ENCODE measurements around the gene COLQ.
"Not testable (repeated sequence)": the region's sequence is repeated elsewhere in the genome, so short reads cannot be mapped to it uniquely, and the experiment has no call there.

COLQ gene

DNA sequence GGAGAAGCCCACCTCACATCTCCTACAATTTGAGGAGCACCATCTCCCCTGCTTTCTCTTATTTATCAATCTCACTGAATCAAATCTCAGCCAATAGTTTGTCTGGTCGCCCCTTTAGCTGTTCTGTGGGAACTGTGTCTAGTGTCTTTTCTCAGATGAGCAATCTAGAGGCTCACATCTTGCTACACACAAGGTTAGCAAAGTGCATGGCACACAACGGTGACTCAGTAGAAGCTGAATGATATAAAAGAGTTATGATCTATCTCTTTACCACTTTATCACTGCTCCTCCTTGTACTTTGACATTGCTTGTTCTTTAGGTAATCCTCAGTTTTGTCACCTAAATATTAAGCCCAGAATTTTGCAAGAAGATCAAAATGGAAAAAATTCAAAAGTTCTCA, 16.8 kb upstream of the COLQ start:
- Histone ChIP-seq H3K4me3 (ENCODE audit: low read depth, low read length) (no peak overlapping the region), H3K27ac (ENCODE audit: low read depth, low read length) (no peak overlapping the region), H3K36me3 (ENCODE audit: control insufficient read depth, insufficient read depth, low read length) (no peaks in the 10 kb centered on the region)

DNA sequence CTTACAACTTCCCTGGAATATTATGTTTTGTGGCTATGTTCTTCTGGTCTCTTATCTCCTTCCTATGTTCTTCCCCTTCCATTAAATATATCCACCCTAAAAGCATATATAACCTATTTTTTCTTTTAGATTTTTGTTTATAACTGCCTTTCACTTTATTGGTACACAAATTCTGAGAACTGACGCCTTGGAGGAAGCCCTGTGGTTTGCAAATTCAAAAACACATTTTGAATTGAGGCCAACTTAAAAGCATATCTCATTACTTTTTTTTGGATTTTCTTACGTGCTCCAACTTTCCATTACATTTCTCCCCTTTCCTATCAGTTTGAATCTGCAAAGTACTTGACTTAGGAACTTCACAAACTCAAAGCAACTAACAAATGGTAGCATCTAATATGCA, 15.3 kb upstream of the COLQ start:
- Histone ChIP-seq H3K9me3 (ENCODE audit: control insufficient read depth, insufficient read depth, low read length) (no peaks in the 10 kb centered on the region), H3K27me3 (ENCODE audit: control insufficient read depth, insufficient read depth, low read length) (no peaks in the 10 kb centered on the region), H3K4me1 (ENCODE audit: control insufficient read depth, insufficient read depth, low read length) (no peaks in the 10 kb centered on the region), H3K36me3 (ENCODE audit: control insufficient read depth, insufficient read depth, low read length) (no peaks in the 10 kb centered on the region), H3K27ac (ENCODE audit: low read depth, low read length) (no peak overlapping the region), H3K4me3 (ENCODE audit: low read depth, low read length) (no peak overlapping the region), H3K9ac (ENCODE audit: low read depth, low read length) (no peak overlapping the region)

More for the DNA sequence above, 16.8 kb upstream of the COLQ start:
- Histone ChIP-seq H3K9ac (ENCODE audit: low read depth, low read length) (no peak overlapping the region), H3K9me3 (ENCODE audit: control insufficient read depth, insufficient read depth, low read length) (no peaks in the 10 kb centered on the region), H3K4me1 (ENCODE audit: control insufficient read depth, insufficient read depth, low read length) (no peaks in the 10 kb centered on the region), H3K27me3 (ENCODE audit: control insufficient read depth, insufficient read depth, low read length) (no peaks in the 10 kb centered on the region)

DNA sequence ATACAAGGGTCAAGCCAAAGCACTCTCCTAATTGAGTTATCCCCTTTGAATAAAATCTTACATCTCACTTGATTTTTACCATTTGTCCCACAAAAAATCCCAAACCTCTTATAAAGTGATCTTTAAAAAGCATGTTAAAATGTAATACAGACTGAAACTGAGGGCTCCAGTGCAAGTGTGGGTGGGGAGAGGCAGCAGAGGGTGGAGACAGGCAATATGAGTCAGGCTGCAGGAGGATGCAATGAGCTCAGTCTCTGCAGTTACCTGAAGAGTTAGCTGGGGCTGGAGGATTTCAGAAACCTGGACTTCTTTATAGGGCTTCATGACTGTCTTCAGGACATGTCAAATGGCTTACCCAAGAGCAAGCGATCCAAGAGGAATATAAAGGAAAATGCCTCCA, 14.2 kb upstream of the COLQ start:
- Histone ChIP-seq H3K9me3 (ENCODE audit: control insufficient read depth, insufficient read depth, low read length) (no peaks in the 10 kb centered on the region), H3K36me3 (ENCODE audit: control insufficient read depth, insufficient read depth, low read length) (no peaks in the 10 kb centered on the region), H3K4me3 (ENCODE audit: low read depth, low read length) (no peak overlapping the region), H3K27me3 (ENCODE audit: control insufficient read depth, insufficient read depth, low read length) (no peaks in the 10 kb centered on the region), H3K4me1 (ENCODE audit: control insufficient read depth, insufficient read depth, low read length) (no peaks in the 10 kb centered on the region), H3K9ac (ENCODE audit: low read depth, low read length) (no peak overlapping the region), H3K27ac (ENCODE audit: low read depth, low read length) (no peak overlapping the region)

DNA sequence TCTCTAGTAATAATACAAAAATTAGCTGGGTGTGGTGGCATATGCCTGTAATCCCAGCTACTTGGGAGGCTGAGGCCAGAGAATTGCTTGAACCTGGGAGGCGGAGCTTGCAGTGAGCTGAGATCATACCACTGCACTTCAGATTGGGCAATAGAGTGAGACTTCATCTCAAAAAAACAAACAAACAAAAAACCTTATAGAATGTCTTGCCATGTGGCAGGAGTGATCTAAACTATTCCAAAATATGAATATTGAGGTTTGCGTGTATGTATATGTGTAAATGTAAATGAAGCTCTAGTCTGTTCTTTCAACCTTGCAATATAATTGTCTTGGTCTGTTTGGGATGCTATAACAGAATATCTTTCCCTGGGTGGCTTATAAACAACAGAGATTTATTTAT, 11.1 kb upstream of the COLQ start:
- not testable (repeated sequence) for H3K27me3 ChIP-seq (ENCODE audit: control insufficient read depth, insufficient read depth, low read length); H3K9me3 ChIP-seq (ENCODE audit: control insufficient read depth, insufficient read depth, low read length); H3K36me3 ChIP-seq (ENCODE audit: control insufficient read depth, insufficient read depth, low read length); H3K27ac ChIP-seq (ENCODE audit: low read depth, low read length); H3K9ac ChIP-seq (ENCODE audit: low read depth, low read length); H3K4me1 ChIP-seq (ENCODE audit: control insufficient read depth, insufficient read depth, low read length); H3K4me3 ChIP-seq (ENCODE audit: low read depth, low read length)

DNA sequence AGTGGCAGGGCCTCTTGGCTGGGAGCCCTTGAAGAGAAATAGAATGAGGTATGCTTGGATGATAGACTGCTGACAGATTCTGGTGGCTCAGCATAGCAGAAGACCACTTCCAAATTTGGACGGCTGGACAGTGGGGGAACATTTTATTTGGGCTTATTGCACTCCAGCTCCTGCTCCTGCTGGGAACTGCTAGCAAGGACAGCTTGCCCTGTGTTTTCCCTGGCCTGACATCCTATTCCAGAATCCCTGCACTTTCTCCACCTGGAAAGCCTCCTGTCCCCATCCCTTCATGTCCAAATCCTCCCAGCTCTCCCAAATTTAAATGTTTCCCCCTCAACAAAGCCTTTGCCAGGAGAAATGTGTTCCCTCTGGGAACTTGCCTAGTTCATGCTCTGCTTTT, 9.8 kb upstream of the COLQ start:
- Histone ChIP-seq H3K9ac (ENCODE audit: low read depth, low read length) (no peak overlapping the region), H3K4me3 (ENCODE audit: low read depth, low read length) (no peak overlapping the region), H3K9me3 (ENCODE audit: control insufficient read depth, insufficient read depth, low read length) (no peaks in the 10 kb centered on the region), H3K4me1 (ENCODE audit: control insufficient read depth, insufficient read depth, low read length) (no peaks in the 10 kb centered on the region), H3K27me3 (ENCODE audit: control insufficient read depth, insufficient read depth, low read length) (no peaks in the 10 kb centered on the region), H3K27ac (ENCODE audit: low read depth, low read length) (no peak overlapping the region), H3K36me3 (ENCODE audit: control insufficient read depth, insufficient read depth, low read length) (no peaks in the 10 kb centered on the region)

DNA sequence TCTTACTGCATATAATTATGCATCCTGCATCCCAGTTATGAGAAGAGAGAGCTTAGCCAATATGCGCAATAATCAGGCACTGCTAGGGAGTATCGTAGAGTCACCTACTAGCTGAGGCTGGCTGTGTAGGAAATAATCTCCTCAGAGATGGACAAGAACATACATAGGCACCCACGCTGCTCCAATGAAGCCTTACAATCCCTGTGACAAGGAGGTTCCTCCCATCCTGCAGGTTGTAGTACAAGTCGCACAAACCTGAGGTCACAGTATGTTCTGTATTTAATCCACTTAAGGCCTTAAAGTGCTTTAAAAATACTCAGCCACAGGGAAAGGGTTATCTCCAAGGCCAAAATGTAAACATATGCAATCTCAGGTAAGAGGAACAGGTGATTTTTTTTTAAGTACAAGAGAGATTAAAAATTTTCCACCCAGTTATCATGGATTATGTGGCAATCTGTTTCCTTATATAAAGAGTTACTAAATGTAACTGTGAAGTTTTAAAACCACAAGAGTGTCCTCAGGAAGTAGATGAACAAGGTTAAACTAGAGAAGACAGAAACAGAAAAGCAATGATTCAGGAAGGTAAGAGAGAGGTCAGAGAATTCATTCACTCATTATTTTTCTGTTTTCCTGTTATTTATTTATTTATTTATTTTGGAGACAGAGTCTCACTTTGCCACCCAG, 7.5 kb upstream of the COLQ start:
- Histone ChIP-seq H3K9ac (ENCODE audit: low read depth, low read length) (no peak overlapping the region), H3K4me3 (ENCODE audit: low read depth, low read length) (no peak overlapping the region), H3K27ac (ENCODE audit: low read depth, low read length) (no peak overlapping the region), H3K9me3 (ENCODE audit: control insufficient read depth, insufficient read depth, low read length) (no peaks in the 10 kb centered on the region), H3K27me3 (ENCODE audit: control insufficient read depth, insufficient read depth, low read length) (no peaks in the 10 kb centered on the region), H3K4me1 (ENCODE audit: control insufficient read depth, insufficient read depth, low read length) (no peaks in the 10 kb centered on the region), H3K36me3 (ENCODE audit: control insufficient read depth, insufficient read depth, low read length) (no peaks in the 10 kb centered on the region)

DNA sequence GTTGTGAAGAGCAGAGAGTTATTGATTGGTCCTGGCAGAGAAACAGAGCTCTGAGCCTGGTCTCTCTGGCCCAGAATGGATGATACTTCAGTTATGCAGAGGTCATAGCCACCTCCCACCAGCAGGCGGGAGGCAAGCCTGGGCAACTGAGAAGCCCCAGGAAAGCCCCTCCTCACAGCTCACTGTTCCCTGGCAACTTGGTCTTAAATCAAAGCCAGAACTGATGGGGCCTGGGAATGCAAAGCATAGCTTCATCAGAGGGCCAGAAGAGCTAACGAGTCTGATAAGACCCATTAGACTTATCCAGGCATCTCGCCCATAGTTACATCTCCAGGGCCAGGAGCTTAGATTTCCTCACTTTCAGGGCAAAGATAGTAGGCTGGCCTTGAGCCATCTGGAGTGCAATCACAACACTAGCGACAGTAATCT, 5.5 kb upstream of the COLQ start:
- no peak overlapping the region for H3K27ac ChIP-seq (ENCODE audit: low read depth, low read length)
- H3K9ac ChIP-seq (ENCODE audit: low read depth, low read length) = no peak overlapping the region
- no peak overlapping the region for H3K4me3 ChIP-seq (ENCODE audit: low read depth, low read length)
- no peaks in the 10 kb centered on the region for H3K36me3 ChIP-seq (ENCODE audit: control insufficient read depth, insufficient read depth, low read length)
- no peaks in the 10 kb centered on the region for H3K9me3 ChIP-seq (ENCODE audit: control insufficient read depth, insufficient read depth, low read length)
- H3K27me3 ChIP-seq (ENCODE audit: control insufficient read depth, insufficient read depth, low read length) = peaks cover 16% of the 10 kb centered on the region; the same call in 1 of the 2 replicates
- H3K4me1 ChIP-seq (ENCODE audit: control insufficient read depth, insufficient read depth, low read length) = 0 out of 2 replicates have a peak, but pooled peaks cover under 1% of the 10 kb centered on the region

DNA sequence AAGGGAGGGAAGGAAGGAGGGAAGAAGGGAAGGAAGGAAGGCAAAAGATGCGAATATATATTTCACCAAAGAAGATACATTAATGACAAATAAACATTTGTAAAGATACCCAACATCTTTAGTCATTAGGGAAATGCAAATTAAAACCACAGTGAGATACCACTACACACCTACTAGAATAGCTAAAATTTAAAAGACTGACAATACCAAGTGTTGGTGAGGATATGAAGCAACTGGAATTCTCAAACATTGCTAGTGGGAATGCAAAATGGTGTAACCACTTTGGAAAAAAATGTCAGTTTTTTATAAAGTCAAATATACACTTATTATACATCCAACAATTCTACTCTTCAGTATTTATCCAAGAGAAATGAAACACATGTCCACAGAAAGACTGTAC, 4.3 kb upstream of the COLQ start:
- Histone ChIP-seq H3K36me3 (ENCODE audit: control insufficient read depth, insufficient read depth, low read length) (no peaks in the 10 kb centered on the region), H3K9ac (ENCODE audit: low read depth, low read length) (no peak overlapping the region), H3K27me3 (ENCODE audit: control insufficient read depth, insufficient read depth, low read length) (peaks cover 16% of the 10 kb centered on the region; the same call in 1 of the 2 replicates), H3K9me3 (ENCODE audit: control insufficient read depth, insufficient read depth, low read length) (no peaks in the 10 kb centered on the region), H3K4me1 (ENCODE audit: control insufficient read depth, insufficient read depth, low read length) (peaks cover 12% of the 10 kb centered on the region; the same call in 1 of the 2 replicates), H3K4me3 (ENCODE audit: low read depth, low read length) (no peak overlapping the region), H3K27ac (ENCODE audit: low read depth, low read length) (no peak overlapping the region)

DNA sequence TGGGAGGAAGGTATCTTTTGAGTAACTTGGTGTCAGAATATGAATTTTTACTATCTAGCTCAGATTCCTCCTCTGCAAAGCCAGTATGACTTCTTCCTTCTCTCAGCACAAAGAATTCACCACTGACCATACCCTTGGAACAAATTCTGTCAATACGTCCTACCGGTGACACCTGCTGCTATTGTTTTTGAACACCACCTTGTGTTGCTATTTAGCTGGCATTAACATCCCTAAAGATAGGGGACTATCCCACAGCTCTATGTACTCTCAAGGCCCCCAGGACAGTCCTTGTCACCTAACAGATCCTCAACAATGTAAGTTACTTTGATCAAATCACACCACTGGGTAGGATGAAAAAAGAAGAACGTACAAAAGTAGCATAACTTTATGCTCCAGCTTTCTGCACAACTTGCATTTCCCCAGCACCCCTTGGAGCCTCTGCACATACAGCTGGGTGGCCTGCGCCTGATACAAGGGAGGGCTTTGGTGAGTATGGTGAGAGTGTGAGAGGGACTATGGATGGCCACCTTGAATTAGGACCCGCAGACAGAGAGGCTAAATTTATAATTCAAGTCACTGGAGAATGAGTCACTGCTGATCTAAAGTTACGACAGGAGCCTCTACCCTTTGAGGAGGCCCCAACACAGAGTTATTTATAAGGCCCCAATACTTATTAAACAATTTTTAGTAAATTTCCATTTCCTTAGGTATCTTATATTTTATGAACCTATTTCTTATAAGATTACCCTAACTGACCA, 2.3 kb upstream of the COLQ start:
- Histone ChIP-seq H3K9me3 (ENCODE audit: control insufficient read depth, insufficient read depth, low read length) (no peaks in the 10 kb centered on the region), H3K4me1 (ENCODE audit: control insufficient read depth, insufficient read depth, low read length) (peaks cover 12% of the 10 kb centered on the region; the same call in 1 of the 2 replicates), H3K9ac (ENCODE audit: low read depth, low read length) (no peak overlapping the region), H3K36me3 (ENCODE audit: control insufficient read depth, insufficient read depth, low read length) (no peaks in the 10 kb centered on the region), H3K4me3 (ENCODE audit: low read depth, low read length) (no peak overlapping the region), H3K27ac (ENCODE audit: low read depth, low read length) (no peak overlapping the region), H3K27me3 (ENCODE audit: control insufficient read depth, insufficient read depth, low read length) (peaks cover 16% of the 10 kb centered on the region; the same call in 1 of the 2 replicates)

DNA sequence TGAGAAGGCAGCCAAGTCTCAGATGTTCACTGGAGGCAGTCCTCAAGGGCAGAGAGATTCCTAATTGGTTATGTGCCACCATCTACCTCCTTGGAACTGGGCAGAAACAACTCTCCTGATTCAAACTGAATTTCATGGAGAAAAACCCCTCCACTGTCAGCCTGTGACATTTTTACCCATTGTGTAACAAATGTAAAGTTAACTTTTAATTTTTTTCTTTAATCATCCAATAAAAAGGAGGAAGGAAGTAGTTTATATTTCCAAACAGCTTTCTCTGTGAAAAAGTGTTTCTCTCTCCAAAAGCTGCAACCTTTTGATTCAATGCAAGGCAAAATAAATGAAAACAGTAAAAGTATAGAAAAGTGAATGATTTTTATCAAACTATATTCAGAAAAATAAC, 510 bp upstream of the COLQ start:
- Histone ChIP-seq H3K36me3 (ENCODE audit: control insufficient read depth, insufficient read depth, low read length) (no peaks in the 10 kb centered on the region), H3K9ac (ENCODE audit: low read depth, low read length) (no peak overlapping the region), H3K4me3 (ENCODE audit: low read depth, low read length) (no peak overlapping the region), H3K27ac (ENCODE audit: low read depth, low read length) (no peak overlapping the region), H3K9me3 (ENCODE audit: control insufficient read depth, insufficient read depth, low read length) (no peaks in the 10 kb centered on the region), H3K27me3 (ENCODE audit: control insufficient read depth, insufficient read depth, low read length) (peaks cover 16% of the 10 kb centered on the region; the same call in 1 of the 2 replicates), H3K4me1 (ENCODE audit: control insufficient read depth, insufficient read depth, low read length) (peaks cover 12% of the 10 kb centered on the region; the same call in 1 of the 2 replicates)
